Panc1 (cell line): Measurements from ENCODE around the gene C1S. TPM values are rescaled to one million over a fixed set of nuclear protein-coding genes. Genes with fewer than 3 reads are reported as not detected.

Experiments used
- ATAC-seq: fragments of 200-7000 bp; cut with Tn5 transposase; 2 replicates; pipeline ENCODE4 v1.9.1; 2020; ENCODE audit warnings: mild to moderate bottlenecking, moderate library complexity
- BruUV-seq: library from RNA; stranded (reverse); fragments of 400-500 nt; replicated peaks from 2 replicates; lab custom pipeline; 2021; lab: Mats Ljungman, UMichigan
- CTCF ChIA-PET: fragments of 300-600 bp; sonication (Branson Sonifier 250); formaldehyde crosslinking; loops from one replicate; lab custom pipeline; 2022; ENCODE audit warnings: antibody characterized with exemption; lab: Charles Lee
- POLR2A ChIA-PET: fragments of 300-600 bp; sonication (Branson Sonifier 250); formaldehyde crosslinking; loops from one replicate; lab custom pipeline; 2022; ENCODE audit warnings: antibody characterized with exemption; lab: Charles Lee
- DNase-seq: peaks from one replicate; pipeline ENCODE4 v3.0.0-alpha.2; 2010; ENCODE audit warnings: low read depth, low spot score
- H3K27ac ChIP-seq: 2 replicates; pipeline ENCODE4 v1.5.1; 2011; ENCODE audit warnings: mild to moderate bottlenecking, low read length, inconsistent platforms
- H3K27me3 ChIP-seq: fragments of 200-500 bp; sonication (Bioruptor generic); 2 replicates; pipeline ENCODE4 v1.6.0; 2014; ENCODE audit warnings: low read length, inconsistent platforms; ENCODE audit not compliant: control insufficient read depth, insufficient read depth
- H3K36me3 ChIP-seq: fragments of 200-500 bp; sonication (Bioruptor generic); 2 replicates; pipeline ENCODE4 v1.5.1; 2014; ENCODE audit warnings: inconsistent platforms, mild to moderate bottlenecking, low read length, moderate library complexity; ENCODE audit not compliant: control insufficient read depth, insufficient read depth
- H3K4me1 ChIP-seq: 2 replicates; pipeline ENCODE4 v1.5.1; 2011; ENCODE audit warnings: inconsistent platforms, mild to moderate bottlenecking, low read length, moderate library complexity; ENCODE audit not compliant: control insufficient read depth, insufficient read depth
- H3K4me3 ChIP-seq, 2 experiments: 2 replicates each; pipeline ENCODE4 v1.5.1; 2011 to 2012; ENCODE audit warnings: low read depth in 2 of 2, low read length in 2 of 2, mild to moderate bottlenecking in 2 of 2, inconsistent platforms in 1 of 2, moderate library complexity in 1 of 2
- H3K9me3 ChIP-seq: fragments of 200-500 bp; sonication (Bioruptor generic); 2 replicates; pipeline ENCODE4 v1.5.1; 2014; ENCODE audit warnings: low read depth, mild to moderate bottlenecking, inconsistent platforms, low read length, moderate library complexity; ENCODE audit not compliant: control insufficient read depth, insufficient read depth
- CTCF ChIP-seq: fragments of 450-650 bp; IDR thresholded peaks from 2 replicates; pipeline ENCODE4 v1.5.1; 2017; ENCODE audit warnings: mild to moderate bottlenecking
- POLR2AphosphoS5 ChIP-seq: IDR thresholded peaks from 2 replicates; pipeline ENCODE4 v1.6.1; 2012; ENCODE audit warnings: mild to moderate bottlenecking, low read depth, low read length, moderate library complexity
- SIN3A ChIP-seq: IDR thresholded peaks from 2 replicates; pipeline ENCODE4 v1.6.1; 2012; ENCODE audit warnings: low read depth, mild to moderate bottlenecking, low read length, moderate library complexity, borderline replicate concordance; ENCODE audit not compliant: insufficient read depth
- TCF7L2 ChIP-seq: IDR thresholded peaks from 2 replicates; pipeline ENCODE4 v1.6.1; 2011; ENCODE audit warnings: mild to moderate bottlenecking, low read depth, low read length, inconsistent platforms
- in situ Hi-C: cut with HindIII; loops from 2 replicates; pipeline ENCODE4 v1.10.0; 2016; ENCODE audit warnings: low sequenced_read_pairs, low pct_unique_long_range_greater_than_20kb
- intact Hi-C: fragments of 100-400 bp; cut with micrococcal nuclease; formaldehyde crosslinking; loops from one replicate; pipeline ENCODE4 v1.10.0; 2022; ENCODE audit not compliant: unreplicated experiment
- total RNA-seq: library from RNA; stranded (reverse); gene quantifications from one replicate; pipeline ENCODE4 v1.2.1, GENCODE V29; 2021; ENCODE audit not compliant: unreplicated experiment
- TF ChIP-seq, protein P1 (sequence below), 2 experiments: IDR thresholded peaks; 2 replicates each; pipeline ENCODE4 v1.6.1; 2011 to 2012; ENCODE audit warnings: low read depth in 2 of 2, control low read depth in 1 of 2, low read length in 1 of 2, mild to moderate bottlenecking in 1 of 2, moderate library complexity in 1 of 2; ENCODE audit not compliant: insufficient read depth in 1 of 2

Gene C1S
- total RNA-seq, 1 experiment from 2014 or later: 1.8 TPM

DNA sequence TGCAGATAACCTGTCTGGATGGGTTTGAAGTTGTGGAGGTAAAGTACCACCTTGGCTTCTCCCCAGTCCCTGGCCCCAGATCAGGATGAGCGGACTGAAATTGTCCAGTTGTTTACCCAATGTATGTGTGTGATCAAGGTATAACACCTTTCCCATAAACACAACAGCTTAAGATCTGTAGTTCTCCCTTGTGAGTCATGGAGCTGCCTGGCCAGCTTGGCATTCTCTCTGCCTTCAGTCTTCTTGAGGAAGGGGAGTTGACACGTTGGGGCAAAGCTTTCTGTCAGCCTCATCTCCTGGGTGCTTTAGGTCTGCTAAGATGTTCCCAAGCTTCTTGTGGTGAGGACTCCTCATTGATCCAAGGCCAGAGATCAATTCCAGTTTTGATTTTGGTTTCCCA, 6.1 kb downstream of the C1S start:
- Histone ChIP-seq H3K4me3 (no peak overlapping the region), H3K36me3 (no peaks in the 10 kb centered on the region), H3K27ac (no peak overlapping the region), H3K9me3 (no peaks in the 10 kb centered on the region), H3K27me3 (no peaks in the 10 kb centered on the region), H3K4me1 (no peaks in the 10 kb centered on the region)
- ChIA-PET CTCF (no interaction called here), POLR2A (no interaction called here)
- ATAC-seq (no peak), DNase-seq (no peak)
- in situ Hi-C loops: no loop called here
- BruUV-seq: no TSS peak
- intact Hi-C loops: no loop called here
- no peak for TF ChIP-seq TCF7L2
- TF ChIP-seq POLR2AphosphoS5: no peak
- TF ChIP-seq CTCF: no peak
- TF ChIP-seq SIN3A: no peak
- TF ChIP-seq, protein P1, sequence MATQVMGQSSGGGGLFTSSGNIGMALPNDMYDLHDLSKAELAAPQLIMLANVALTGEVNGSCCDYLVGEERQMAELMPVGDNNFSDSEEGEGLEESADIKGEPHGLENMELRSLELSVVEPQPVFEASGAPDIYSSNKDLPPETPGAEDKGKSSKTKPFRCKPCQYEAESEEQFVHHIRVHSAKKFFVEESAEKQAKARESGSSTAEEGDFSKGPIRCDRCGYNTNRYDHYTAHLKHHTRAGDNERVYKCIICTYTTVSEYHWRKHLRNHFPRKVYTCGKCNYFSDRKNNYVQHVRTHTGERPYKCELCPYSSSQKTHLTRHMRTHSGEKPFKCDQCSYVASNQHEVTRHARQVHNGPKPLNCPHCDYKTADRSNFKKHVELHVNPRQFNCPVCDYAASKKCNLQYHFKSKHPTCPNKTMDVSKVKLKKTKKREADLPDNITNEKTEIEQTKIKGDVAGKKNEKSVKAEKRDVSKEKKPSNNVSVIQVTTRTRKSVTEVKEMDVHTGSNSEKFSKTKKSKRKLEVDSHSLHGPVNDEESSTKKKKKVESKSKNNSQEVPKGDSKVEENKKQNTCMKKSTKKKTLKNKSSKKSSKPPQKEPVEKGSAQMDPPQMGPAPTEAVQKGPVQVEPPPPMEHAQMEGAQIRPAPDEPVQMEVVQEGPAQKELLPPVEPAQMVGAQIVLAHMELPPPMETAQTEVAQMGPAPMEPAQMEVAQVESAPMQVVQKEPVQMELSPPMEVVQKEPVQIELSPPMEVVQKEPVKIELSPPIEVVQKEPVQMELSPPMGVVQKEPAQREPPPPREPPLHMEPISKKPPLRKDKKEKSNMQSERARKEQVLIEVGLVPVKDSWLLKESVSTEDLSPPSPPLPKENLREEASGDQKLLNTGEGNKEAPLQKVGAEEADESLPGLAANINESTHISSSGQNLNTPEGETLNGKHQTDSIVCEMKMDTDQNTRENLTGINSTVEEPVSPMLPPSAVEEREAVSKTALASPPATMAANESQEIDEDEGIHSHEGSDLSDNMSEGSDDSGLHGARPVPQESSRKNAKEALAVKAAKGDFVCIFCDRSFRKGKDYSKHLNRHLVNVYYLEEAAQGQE (IDR thresholded peaks at IDR 0.05; ENCODE audit: insufficient read depth in 1 of 2, low read depth in 2 of 2, low read length in 1 of 2): no peak

DNA sequence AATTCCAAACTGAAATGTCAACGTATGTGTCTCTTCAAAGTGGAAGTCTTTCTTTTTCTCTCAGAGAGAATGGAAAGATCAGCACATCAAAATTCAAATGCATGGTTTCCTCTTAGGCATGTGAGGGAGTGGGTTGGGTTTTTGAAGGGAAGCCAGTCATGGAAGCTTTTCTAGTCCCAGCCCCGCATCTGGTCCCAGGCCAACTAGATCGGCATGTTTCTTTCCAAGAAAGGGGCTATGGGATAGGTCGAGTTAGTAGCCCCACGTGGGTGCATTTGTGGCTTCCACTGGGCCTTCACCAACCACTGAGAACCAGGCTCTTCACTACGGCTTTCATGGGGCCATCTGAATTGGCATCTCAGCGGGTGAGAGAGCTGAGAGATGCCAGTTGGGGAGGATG, 6.6 kb downstream of the C1S start:
- Histone ChIP-seq H3K27ac (no peak overlapping the region), H3K36me3 (no peaks in the 10 kb centered on the region), H3K27me3 (no peaks in the 10 kb centered on the region), H3K4me3 (no peak overlapping the region), H3K9me3 (no peaks in the 10 kb centered on the region), H3K4me1 (no peaks in the 10 kb centered on the region)
- BruUV-seq: no TSS peak
- no peak for DNase-seq
- ChIA-PET CTCF (no interaction called here), POLR2A (no interaction called here)
- ATAC-seq: no peak
- in situ Hi-C loops (no loop called here), intact Hi-C loops (no loop called here)
- TF ChIP-seq CTCF: no peak
- no peak for TF ChIP-seq SIN3A
- TF ChIP-seq, protein P1 (IDR thresholded peaks at IDR 0.05; ENCODE audit: insufficient read depth in 1 of 2, low read depth in 2 of 2, low read length in 1 of 2): no peak
- no peak for TF ChIP-seq TCF7L2
